Measurements from ENCODE around the gene KCNIP1.

GRCh38 chr5:170534177-170534576 lies 30.4 kb downstream of the KCNIP1 start:
- TF ChIP-seq RAD21 (CRISPR knock-in tag; IDR thresholded peaks at IDR 0.05): no peak
- TF ChIP-seq SUZ12 (IDR thresholded peaks at IDR 0.05; ENCODE audit: low read depth, low read length): no peak
- TF ChIP-seq ZSCAN29 (CRISPR knock-in tag; conservative IDR thresholded peaks at IDR 0.05): no peak

Data from HepG2 (cell line).